Activated CD8-positive, alpha-beta T cell treated with anti-CD3 and anti-CD28 coated beads for 36 hours (primary cell): ENCODE data around the gene MAPKAPK2. TPM values are rescaled to one million over a fixed set of nuclear protein-coding genes. Genes with fewer than 3 reads are reported as not detected.
"Not testable (repeated sequence)": the region's sequence is repeated elsewhere in the genome, so short reads cannot be mapped to it uniquely, and the experiment has no call there.

ENCODE experiments used
- ATAC-seq: fragments of 200-7000 bp; cut with Tn5 transposase; one replicate; pipeline ENCODE4 v1.10.0; 2021; ENCODE audit warnings: mild to moderate bottlenecking, moderate library complexity
- CTCF ChIA-PET: fragments of 350-600 bp; sonication (Branson Sonifier 250); formaldehyde crosslinking; loops from one replicate; lab custom pipeline; 2021; ENCODE audit warnings: antibody characterized with exemption; lab: Charles Lee
- POLR2A ChIA-PET: fragments of 350-600 bp; sonication (Branson Sonifier 250); formaldehyde crosslinking; loops from one replicate; lab custom pipeline; 2021; ENCODE audit warnings: antibody characterized with exemption; lab: Charles Lee
- DNase-seq: peaks from one replicate; pipeline ENCODE4 v3.0.0-alpha.2; 2020
- H3K27ac Mint-ChIP-seq: one replicate; pipeline ENCODE4 v1.8.0; 2021; ENCODE audit warnings: mild to moderate bottlenecking, mixed read lengths
- H3K27me3 Mint-ChIP-seq: one replicate; pipeline ENCODE4 v1.8.0; 2021; ENCODE audit warnings: mixed read lengths
- H3K36me3 Mint-ChIP-seq: one replicate; pipeline ENCODE4 v1.8.0; 2021; ENCODE audit warnings: low read depth, mixed read lengths
- H3K4me1 Mint-ChIP-seq: one replicate; pipeline ENCODE4 v1.8.0; 2021; ENCODE audit warnings: low read depth, mixed read lengths
- H3K4me3 Mint-ChIP-seq: one replicate; pipeline ENCODE4 v1.8.0; 2021; ENCODE audit warnings: mild to moderate bottlenecking, moderate library complexity, mixed read lengths
- H3K9me3 Mint-ChIP-seq: one replicate; pipeline ENCODE4 v1.8.0; 2021; ENCODE audit warnings: mixed read lengths
- intact Hi-C: fragments of 100-400 bp; cut with micrococcal nuclease; formaldehyde crosslinking; loops from one replicate; pipeline ENCODE4 v1.10.0; 2022
- total RNA-seq, 2 experiments: library from RNA; stranded (reverse); gene quantifications; one replicate each; pipeline ENCODE4 v1.2.3, GENCODE V29; 2021
- TF ChIP-seq, protein P1 (sequence below): fragments of 200-600 bp; IDR thresholded peaks from one replicate; pipeline ENCODE4 v1.8.0; 2022; ENCODE audit warnings: antibody characterized with exemption, mild to moderate bottlenecking

MAPKAPK2 gene
- total RNA-seq, 2 experiments from 2014 or later = 50.4 to 51.4 TPM

DNA sequence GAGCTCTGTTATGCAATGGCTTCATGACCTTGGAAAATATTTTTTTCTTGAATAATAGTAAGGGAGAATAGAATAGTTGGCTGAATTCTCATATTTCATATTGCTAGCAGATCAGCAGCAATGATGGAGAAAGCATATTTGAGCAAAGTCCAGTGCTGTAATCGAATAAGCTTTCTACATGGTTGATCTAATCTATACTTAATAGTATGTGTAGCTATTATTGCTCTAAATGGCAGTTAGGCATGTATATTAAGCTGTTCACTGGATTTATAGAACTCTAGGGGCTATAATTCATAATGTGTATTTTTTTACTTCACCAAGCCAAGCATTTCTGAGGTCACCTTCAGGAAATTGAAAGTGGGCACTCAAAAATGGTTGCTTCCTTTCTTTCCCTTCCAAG lies 75.9 kb downstream of the MAPKAPK2 start:
- H3K27me3 Mint-ChIP-seq = no peaks in the 10 kb centered on the region
- ATAC-seq (no peak), DNase-seq (no peak)
- peaks cover 26% of the 10 kb centered on the region for H3K4me1 Mint-ChIP-seq
- ChIA-PET POLR2A (interaction anchor here (0.6 to 1.4 kb wide), 4 partner anchors 12 to 41 kb away, joined by 3 to 4 read pairs (median 3); no protein-coding TSS in a partner anchor), CTCF (interaction anchor here (0.9 to 6.9 kb wide), 12 partner anchors 8 to 97 kb away, joined by 3 to 54 read pairs (median 5); partner anchors contain the start of genes IL10 and IL19)
- H3K4me3 Mint-ChIP-seq = no peak overlapping the region
- H3K27ac Mint-ChIP-seq = no peak overlapping the region
- intact Hi-C loops = no loop called here
- TF ChIP-seq, protein P1, sequence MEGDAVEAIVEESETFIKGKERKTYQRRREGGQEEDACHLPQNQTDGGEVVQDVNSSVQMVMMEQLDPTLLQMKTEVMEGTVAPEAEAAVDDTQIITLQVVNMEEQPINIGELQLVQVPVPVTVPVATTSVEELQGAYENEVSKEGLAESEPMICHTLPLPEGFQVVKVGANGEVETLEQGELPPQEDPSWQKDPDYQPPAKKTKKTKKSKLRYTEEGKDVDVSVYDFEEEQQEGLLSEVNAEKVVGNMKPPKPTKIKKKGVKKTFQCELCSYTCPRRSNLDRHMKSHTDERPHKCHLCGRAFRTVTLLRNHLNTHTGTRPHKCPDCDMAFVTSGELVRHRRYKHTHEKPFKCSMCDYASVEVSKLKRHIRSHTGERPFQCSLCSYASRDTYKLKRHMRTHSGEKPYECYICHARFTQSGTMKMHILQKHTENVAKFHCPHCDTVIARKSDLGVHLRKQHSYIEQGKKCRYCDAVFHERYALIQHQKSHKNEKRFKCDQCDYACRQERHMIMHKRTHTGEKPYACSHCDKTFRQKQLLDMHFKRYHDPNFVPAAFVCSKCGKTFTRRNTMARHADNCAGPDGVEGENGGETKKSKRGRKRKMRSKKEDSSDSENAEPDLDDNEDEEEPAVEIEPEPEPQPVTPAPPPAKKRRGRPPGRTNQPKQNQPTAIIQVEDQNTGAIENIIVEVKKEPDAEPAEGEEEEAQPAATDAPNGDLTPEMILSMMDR = no peak
- no peaks in the 10 kb centered on the region for H3K36me3 Mint-ChIP-seq
- H3K9me3 Mint-ChIP-seq = peaks cover 4% of the 10 kb centered on the region

DNA sequence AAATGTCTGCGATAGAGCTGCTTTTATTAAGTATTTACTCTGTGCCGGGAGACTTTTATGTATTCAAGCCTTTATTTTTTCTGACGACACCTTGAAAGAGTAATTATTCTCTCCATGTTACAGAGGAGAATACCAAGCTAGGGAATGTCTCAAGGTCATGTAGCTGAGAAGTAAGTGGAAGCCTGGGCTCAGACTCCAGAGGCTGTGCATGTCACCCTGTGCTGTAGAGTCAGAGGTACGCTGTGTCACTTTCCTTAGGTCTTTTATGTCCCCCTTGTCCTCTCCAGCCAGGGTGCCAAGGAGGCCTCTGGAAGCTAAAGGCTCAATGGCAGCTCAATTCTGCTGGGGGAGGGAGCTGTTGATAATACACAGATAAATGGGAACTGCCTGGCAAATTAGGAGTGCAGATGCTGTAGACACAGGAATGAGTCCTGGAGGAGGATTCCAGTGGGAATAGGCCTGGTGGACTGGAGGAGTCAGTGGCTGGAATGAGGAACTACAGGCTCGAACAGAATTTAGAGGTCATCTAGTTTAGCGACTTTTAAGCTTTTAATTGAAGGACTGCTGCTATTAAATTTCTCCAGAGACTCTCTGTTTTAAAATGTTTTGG lies 76.6 kb downstream of the MAPKAPK2 start:
- Mint-ChIP-seq H3K36me3 (no peaks in the 10 kb centered on the region), H3K4me3 (no peak overlapping the region), H3K27ac (peak overlapping the region; percentile 19), H3K9me3 (peaks cover 4% of the 10 kb centered on the region), H3K27me3 (no peaks in the 10 kb centered on the region), H3K4me1 (peaks cover 28% of the 10 kb centered on the region)
- DNase-seq (no peak), ATAC-seq (no peak)
- intact Hi-C loops = no loop called here
- CTCF ChIA-PET = interaction anchor here (0.9 to 6.9 kb wide), 13 partner anchors 8 to 221 kb away, joined by 3 to 54 read pairs (median 5); partner anchors contain the start of genes IL10 and IL19
- TF ChIP-seq, protein P1 = no peak
- POLR2A ChIA-PET = interaction anchor here (0.6 to 1.4 kb wide), 6 partner anchors 9 to 289 kb away, joined by 3 to 4 read pairs (median 3); partner anchors contain the start of gene IL19

DNA sequence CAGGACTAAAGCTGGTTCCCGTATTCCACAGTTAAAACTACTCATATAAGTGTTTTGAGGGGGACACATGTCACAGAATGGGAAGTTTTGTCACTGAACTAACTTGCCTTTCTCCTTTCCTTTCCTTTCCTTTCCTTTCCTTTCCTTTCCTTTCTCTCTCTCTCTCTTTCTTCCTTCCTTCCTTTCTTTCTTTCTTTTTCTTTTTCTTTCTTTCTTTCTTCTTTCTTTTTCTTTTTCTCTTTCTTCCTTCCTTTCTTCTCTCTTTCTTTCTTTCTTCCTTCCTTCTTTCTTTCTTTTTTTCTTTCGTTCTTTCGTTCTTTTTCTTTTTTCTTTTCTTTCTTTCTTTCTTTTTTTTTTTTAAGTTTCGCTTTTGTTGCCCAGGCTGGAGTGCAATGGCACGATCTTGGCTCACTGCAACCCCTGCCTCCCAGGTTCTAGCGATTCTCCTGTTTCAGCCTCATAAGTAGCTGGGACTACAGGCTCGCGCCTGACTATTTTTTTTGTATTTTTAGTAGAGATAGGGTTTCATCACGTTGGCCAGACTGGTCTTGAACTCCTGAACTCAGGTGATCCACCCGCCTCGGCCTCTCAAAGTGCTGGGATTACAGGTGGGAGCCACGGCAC lies 78.1 kb downstream of the MAPKAPK2 start:
- H3K27ac Mint-ChIP-seq, H3K27me3 Mint-ChIP-seq: not testable (repeated sequence)

DNA sequence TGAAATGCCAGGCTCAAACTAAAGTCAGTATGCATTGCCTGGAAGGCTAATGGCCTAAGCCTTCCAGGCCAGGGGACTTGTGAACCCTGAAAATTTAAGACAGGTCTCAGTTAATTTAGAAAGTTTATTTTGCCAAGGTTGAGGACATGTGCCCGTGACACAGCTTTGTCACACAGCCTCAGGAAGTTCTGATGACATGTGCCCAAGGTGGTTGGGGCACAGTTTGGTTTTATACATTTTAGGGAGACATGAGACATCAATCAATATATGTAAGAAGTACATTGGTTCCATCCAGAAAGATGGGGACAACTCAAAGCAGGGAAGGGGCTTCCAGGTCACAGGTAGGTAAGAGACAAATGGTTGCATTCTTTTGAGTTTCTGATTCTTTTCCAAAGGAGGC lies 81.1 kb downstream of the MAPKAPK2 start:
- not testable (repeated sequence) for H3K36me3 Mint-ChIP-seq, H3K9me3 Mint-ChIP-seq, DNase-seq, ATAC-seq, H3K4me3 Mint-ChIP-seq, H3K27me3 Mint-ChIP-seq
- ChIA-PET CTCF (interaction anchor here (0.9 to 10.0 kb wide), 15 partner anchors 7 to 147 kb away, joined by 3 to 125 read pairs (median 9); partner anchors contain the start of gene DYRK3), POLR2A (interaction anchor here (0.5 to 1.7 kb wide), 9 partner anchors 10 to 64 kb away, joined by 3 to 8 read pairs (median 5); no protein-coding TSS in a partner anchor)
- Mint-ChIP-seq H3K27ac (peak overlapping the region; percentile 1), H3K4me1 (peaks cover 59% of the 10 kb centered on the region)
- intact Hi-C loops = loop anchor here (5.0 kb wide), 1 partner anchor 42 kb away; no protein-coding TSS in a partner anchor

More for the DNA sequence above, 78.1 kb downstream of the MAPKAPK2 start:
- ChIA-PET CTCF (interaction anchor here (1.3 to 10.0 kb wide), 4 partner anchors 25 to 150 kb away, joined by 4 to 125 read pairs (median 17); no protein-coding TSS in a partner anchor), POLR2A (interaction anchor here (0.7 to 1.9 kb wide), 3 partner anchors 8 to 1163 kb away, joined by 3 to 5 read pairs (median 3); partner anchors contain the start of gene IL19)
- DNase-seq, H3K36me3 Mint-ChIP-seq, intact Hi-C loops, H3K4me3 Mint-ChIP-seq, ATAC-seq, H3K9me3 Mint-ChIP-seq: not testable (repeated sequence)
- TF ChIP-seq, protein P1 = peak; percentile 41
- H3K4me1 Mint-ChIP-seq = peaks cover 34% of the 10 kb centered on the region

DNA sequence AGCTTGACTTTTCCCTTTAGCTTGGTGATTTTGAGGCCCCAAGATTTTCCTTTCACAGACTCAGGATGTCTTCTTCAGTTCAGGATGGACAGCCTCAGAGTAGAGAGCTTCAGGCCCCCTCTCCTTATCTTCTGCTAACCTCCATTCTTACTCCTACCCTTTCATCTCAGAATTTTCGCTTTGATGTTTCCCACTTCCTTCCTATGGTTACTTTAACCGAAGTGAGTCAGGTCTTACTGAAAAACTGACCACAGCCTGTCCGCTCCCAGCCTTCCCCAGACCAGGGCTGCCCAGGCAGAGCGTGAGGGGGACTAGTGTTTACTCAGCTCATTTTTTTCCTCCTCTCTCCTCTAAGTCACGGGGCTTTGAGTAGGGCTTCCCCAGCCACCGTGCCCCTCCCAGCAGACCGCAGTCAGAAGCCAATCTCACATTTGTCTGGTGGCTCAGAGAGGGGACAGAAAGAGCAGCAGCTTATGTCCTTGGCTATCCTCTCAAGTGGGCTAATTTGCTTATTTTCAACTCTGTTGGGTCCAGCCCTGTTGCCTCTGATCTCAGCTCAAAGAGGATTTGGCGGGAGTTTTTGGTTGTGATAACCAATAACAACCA lies 81.6 kb downstream of the MAPKAPK2 start:
- intact Hi-C loops = loop anchor here (5.0 kb wide), 1 partner anchor 41 kb away; no protein-coding TSS in a partner anchor
- no peaks in the 10 kb centered on the region for H3K36me3 Mint-ChIP-seq
- DNase-seq (peak; percentile 87), ATAC-seq (peak; percentile 75)
- ChIA-PET CTCF (interaction anchor here (0.9 to 10.0 kb wide), 16 partner anchors 8 to 146 kb away, joined by 3 to 125 read pairs (median 8); partner anchors contain the start of gene DYRK3), POLR2A (interaction anchor here (0.5 to 1.7 kb wide), 8 partner anchors 10 to 63 kb away, joined by 3 to 8 read pairs (median 5); no protein-coding TSS in a partner anchor)
- H3K9me3 Mint-ChIP-seq = peaks cover 4% of the 10 kb centered on the region
- peaks cover 65% of the 10 kb centered on the region for H3K4me1 Mint-ChIP-seq
- peak overlapping the region; percentile 47 for H3K4me3 Mint-ChIP-seq
- H3K27me3 Mint-ChIP-seq = peaks cover 3% of the 10 kb centered on the region
- TF ChIP-seq, protein P1 = no peak
- peak overlapping the region; percentile 65 for H3K27ac Mint-ChIP-seq
